ENCODE data around the gene FBXO4. TPM values are rescaled to one million over a fixed set of nuclear protein-coding genes. Genes with fewer than 3 reads are reported as not detected.

FBXO4 gene
- total RNA-seq, 1 donor from 2014 or later = 0.64 TPM

DNA sequence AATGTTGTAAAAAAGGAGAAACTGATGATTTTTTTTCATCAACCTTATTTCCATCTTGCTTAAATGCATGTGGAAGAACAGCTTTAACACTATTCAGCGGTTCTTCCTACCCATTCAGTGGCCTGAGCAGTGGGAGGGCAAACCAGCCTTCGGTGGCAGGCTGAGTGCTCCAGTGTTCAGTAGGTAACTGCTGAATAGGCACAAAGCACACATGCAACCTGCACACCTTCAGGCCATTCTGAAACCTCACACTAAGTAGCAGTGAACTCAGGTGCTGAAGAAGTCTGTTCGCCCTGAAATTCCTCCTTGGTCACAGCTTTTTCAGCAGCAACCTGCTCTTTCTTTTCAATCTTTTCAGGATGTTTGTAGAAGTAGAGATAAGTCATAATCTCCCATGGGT, 26.1 kb downstream of the FBXO4 start:
- H3K9me3 ChIP-seq = no peaks in the 10 kb centered on the region
- no peak overlapping the region for H3K4me3 ChIP-seq
- H3K27ac ChIP-seq = no peak overlapping the region
- H3K27me3 ChIP-seq = no peaks in the 10 kb centered on the region
- H3K36me3 ChIP-seq = no peaks in the 10 kb centered on the region
- intact Hi-C loops (cut with DNase I) = no loop called here
- TF ChIP-seq, protein P1, sequence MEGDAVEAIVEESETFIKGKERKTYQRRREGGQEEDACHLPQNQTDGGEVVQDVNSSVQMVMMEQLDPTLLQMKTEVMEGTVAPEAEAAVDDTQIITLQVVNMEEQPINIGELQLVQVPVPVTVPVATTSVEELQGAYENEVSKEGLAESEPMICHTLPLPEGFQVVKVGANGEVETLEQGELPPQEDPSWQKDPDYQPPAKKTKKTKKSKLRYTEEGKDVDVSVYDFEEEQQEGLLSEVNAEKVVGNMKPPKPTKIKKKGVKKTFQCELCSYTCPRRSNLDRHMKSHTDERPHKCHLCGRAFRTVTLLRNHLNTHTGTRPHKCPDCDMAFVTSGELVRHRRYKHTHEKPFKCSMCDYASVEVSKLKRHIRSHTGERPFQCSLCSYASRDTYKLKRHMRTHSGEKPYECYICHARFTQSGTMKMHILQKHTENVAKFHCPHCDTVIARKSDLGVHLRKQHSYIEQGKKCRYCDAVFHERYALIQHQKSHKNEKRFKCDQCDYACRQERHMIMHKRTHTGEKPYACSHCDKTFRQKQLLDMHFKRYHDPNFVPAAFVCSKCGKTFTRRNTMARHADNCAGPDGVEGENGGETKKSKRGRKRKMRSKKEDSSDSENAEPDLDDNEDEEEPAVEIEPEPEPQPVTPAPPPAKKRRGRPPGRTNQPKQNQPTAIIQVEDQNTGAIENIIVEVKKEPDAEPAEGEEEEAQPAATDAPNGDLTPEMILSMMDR (IDR thresholded peaks at IDR 0.05) = no peak
- no peaks in the 10 kb centered on the region for H3K4me1 ChIP-seq
- no peak for DNase-seq (ENCODE audit: low spot score in 2 of 2)

DNA sequence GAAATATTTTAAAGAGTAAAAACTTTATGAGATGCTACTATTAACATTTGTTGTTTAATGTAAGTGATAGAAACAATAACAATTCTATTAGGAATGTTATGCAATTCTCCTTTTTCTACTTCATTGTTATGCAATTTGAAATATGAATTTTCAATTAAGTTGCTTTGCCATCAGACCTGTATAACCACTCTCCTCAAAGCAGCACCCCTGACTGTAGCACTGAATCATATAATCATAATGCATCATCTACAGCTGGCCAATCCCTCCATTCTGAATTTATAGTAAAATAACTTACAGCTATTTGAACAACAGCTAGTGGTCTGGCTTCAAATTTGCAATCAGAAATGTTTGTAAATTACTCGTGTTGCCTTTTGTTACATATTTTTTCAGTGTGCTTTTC, 29.2 kb downstream of the FBXO4 start:
- H3K4me3 ChIP-seq = no peak overlapping the region
- TF ChIP-seq, protein P1 (IDR thresholded peaks at IDR 0.05) = no peak
- DNase-seq (ENCODE audit: low spot score in 2 of 2) = no peak
- no peaks in the 10 kb centered on the region for H3K36me3 ChIP-seq
- intact Hi-C loops (cut with DNase I) = no loop called here
- no peak overlapping the region for H3K27ac ChIP-seq
- no peaks in the 10 kb centered on the region for H3K4me1 ChIP-seq
- no peaks in the 10 kb centered on the region for H3K27me3 ChIP-seq
- peaks cover 0 to 23% of the 10 kb centered on the region in 2 donors for H3K9me3 ChIP-seq

DNA sequence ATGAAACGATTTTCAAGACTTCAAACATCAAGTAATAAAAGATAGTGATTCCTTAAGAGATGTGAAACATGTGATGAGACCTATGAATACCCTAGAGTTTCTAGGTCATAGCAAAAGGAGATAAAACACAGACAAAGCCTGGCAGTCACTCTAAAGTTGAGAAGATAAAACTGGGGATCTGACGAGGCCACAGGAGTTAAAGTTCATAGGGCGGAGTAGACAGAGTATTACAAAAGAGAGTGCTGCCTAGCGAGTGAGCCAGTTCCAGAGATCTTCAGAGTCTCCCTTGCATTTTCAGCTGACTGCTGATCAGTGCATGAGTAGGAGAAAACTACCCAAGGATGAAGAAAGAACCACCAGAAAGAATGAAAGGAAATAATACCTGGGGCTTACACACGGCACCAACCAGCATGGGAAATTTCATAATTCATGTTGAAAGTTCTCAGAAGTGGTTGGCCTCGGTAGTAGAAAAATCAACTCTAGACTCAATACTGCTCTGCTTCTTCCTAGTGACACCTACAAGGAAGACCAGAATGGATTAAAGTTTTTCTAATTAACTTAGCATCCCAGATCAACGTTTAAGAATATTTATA, 30.4 kb downstream of the FBXO4 start:
- intact Hi-C loops (cut with DNase I) = no loop called here
- H3K36me3 ChIP-seq = no peaks in the 10 kb centered on the region
- no peak overlapping the region for H3K4me3 ChIP-seq
- no peaks in the 10 kb centered on the region for H3K4me1 ChIP-seq
- TF ChIP-seq, protein P1 (IDR thresholded peaks at IDR 0.05) = no peak
- peaks cover 0 to 35% of the 10 kb centered on the region in 2 donors for H3K9me3 ChIP-seq
- no peaks in the 10 kb centered on the region for H3K27me3 ChIP-seq
- no peak for DNase-seq (ENCODE audit: low spot score in 2 of 2)
- no peak overlapping the region for H3K27ac ChIP-seq

DNA sequence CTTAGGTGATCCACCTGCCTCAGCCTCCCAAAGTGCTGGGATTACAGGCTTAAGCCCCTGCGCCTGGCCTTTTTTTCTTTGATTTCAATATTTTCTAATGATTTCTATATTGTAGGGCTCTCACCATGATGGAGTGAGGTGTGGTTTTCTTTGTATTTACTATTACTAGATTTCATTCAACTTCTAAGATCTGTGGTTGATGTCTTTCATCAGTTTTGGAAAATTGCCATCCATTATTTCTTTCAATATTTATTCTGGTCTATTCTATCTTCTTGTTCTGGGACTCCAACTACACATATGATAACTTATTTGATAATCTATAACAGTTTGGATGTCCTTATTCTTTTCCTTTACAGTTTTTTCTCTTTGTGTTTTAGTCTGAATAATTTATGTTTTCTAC, 31.9 kb downstream of the FBXO4 start:
- intact Hi-C loops (cut with DNase I) = no loop called here
- Histone ChIP-seq H3K27me3 (no peaks in the 10 kb centered on the region), H3K4me1 (no peaks in the 10 kb centered on the region), H3K9me3 (peaks cover 0 to 48% of the 10 kb centered on the region in 2 donors), H3K4me3 (no peak overlapping the region), H3K27ac (no peak overlapping the region), H3K36me3 (no peaks in the 10 kb centered on the region)
- TF ChIP-seq, protein P1 (IDR thresholded peaks at IDR 0.05) = no peak
- DNase-seq (ENCODE audit: low spot score in 2 of 2) = no peak

DNA sequence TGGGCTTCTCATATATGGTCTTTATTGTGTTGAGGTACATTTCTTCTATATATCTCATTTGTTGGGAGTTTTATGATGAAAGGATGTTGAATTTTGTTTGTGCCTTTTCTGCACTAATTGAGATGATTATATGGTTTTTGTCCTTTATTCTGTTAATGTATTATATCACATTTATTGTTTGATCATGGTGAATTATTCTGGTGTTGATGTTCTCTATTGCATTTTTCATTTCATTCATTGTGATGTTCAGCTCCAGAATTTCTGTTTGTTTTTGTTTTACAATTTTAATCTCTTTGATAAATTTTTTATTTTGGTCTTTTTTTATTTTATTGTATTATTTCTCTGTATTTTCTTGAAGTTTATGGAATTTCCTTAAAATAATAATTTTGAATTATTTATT, 35.4 kb downstream of the FBXO4 start:
- TF ChIP-seq, protein P1 (IDR thresholded peaks at IDR 0.05) = no peak
- intact Hi-C loops (cut with DNase I) = no loop called here
- DNase-seq (ENCODE audit: low spot score in 2 of 2) = no peak
- no peaks in the 10 kb centered on the region for H3K36me3 ChIP-seq
- H3K27ac ChIP-seq = no peak overlapping the region
- H3K4me1 ChIP-seq = no peaks in the 10 kb centered on the region
- H3K9me3 ChIP-seq = peaks cover 0 to 48% of the 10 kb centered on the region in 2 donors
- H3K4me3 ChIP-seq = no peak overlapping the region
- H3K27me3 ChIP-seq = no peaks in the 10 kb centered on the region

DNA sequence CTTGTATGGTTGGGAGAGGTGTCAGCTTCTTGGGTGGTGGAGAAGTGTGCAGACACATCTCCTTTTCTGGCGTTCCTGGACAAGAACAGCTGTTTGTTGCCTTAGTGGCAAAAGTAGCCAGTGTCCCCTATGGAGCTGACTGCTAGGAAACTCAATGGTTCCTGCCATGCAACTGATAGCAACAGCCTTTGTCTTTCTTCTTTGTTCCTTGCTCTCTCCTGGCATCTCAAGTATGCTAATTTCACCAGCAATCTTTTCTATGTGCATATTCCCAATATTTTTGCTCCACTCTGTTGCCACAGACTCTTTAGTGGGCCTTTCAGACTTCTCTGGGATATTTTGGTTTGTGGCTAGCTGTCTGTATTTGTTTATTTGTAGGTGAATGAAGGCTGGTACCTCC, 36.7 kb downstream of the FBXO4 start:
- H3K4me1 ChIP-seq = no peaks in the 10 kb centered on the region
- no peaks in the 10 kb centered on the region for H3K27me3 ChIP-seq
- H3K4me3 ChIP-seq = no peak overlapping the region
- H3K27ac ChIP-seq = no peak overlapping the region
- intact Hi-C loops (cut with DNase I) = no loop called here
- H3K9me3 ChIP-seq = peaks cover 0 to 44% of the 10 kb centered on the region in 2 donors
- TF ChIP-seq, protein P1 (IDR thresholded peaks at IDR 0.05) = no peak
- no peaks in the 10 kb centered on the region for H3K36me3 ChIP-seq
- no peak for DNase-seq (ENCODE audit: low spot score in 2 of 2)
